Astrocyte (in vitro differentiated cells and primary cell): ENCODE data around the gene SYNE1.

ENCODE experiments used
- EZH2 ChIP-seq: IDR thresholded peaks from 2 replicates; pipeline ENCODE4 v1.6.1; 2012; ENCODE audit warnings: mild to moderate bottlenecking, low read length, inconsistent platforms; ENCODE audit not compliant: insufficient read depth
- TF ChIP-seq, protein P1 (sequence below): IDR thresholded peaks from 2 replicates; pipeline ENCODE4 v1.5.1; 2011; ENCODE audit warnings: low read depth, mild to moderate bottlenecking, inconsistent platforms, low read length, moderate library complexity; ENCODE audit not compliant: insufficient read depth

DNA sequence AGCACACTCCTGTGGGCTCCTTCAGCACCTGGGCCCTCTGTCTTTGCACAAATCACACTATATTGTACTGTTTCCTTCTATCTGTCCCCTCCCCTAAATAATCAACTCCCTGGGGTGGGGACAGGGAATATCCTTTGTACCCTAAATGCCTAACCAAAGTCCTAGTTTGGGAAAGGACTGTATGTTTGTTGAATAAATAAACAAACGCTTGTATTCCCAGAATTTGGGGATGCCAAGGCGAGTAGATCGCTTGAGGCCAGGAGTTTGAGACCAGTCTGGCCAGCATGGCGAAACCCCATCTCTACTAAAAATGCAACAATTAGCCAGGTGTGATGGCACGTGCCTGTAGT lies 322.7 kb downstream of the SYNE1 start:
- no peak for TF ChIP-seq EZH2
- TF ChIP-seq, protein P1, sequence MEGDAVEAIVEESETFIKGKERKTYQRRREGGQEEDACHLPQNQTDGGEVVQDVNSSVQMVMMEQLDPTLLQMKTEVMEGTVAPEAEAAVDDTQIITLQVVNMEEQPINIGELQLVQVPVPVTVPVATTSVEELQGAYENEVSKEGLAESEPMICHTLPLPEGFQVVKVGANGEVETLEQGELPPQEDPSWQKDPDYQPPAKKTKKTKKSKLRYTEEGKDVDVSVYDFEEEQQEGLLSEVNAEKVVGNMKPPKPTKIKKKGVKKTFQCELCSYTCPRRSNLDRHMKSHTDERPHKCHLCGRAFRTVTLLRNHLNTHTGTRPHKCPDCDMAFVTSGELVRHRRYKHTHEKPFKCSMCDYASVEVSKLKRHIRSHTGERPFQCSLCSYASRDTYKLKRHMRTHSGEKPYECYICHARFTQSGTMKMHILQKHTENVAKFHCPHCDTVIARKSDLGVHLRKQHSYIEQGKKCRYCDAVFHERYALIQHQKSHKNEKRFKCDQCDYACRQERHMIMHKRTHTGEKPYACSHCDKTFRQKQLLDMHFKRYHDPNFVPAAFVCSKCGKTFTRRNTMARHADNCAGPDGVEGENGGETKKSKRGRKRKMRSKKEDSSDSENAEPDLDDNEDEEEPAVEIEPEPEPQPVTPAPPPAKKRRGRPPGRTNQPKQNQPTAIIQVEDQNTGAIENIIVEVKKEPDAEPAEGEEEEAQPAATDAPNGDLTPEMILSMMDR: no peak
